H1 (cell line): ENCODE results near the gene ACOT12. TPM values are rescaled to one million over a fixed set of nuclear protein-coding genes. Genes with fewer than 3 reads are reported as not detected.
A peak's percentile ranks its signal among the peaks of the same experiment; 100 is the strongest.

Source experiments
- CTCF ChIA-PET: fragments of 300-600 bp; sonication (Branson Sonifier 250); formaldehyde crosslinking; loops from one replicate; lab custom pipeline; 2021; ENCODE audit not compliant: partially characterized antibody; lab: Charles Lee
- POLR2A ChIA-PET: fragments of 300-600 bp; sonication (Branson Sonifier 250); formaldehyde crosslinking; loops from one replicate; lab custom pipeline; 2021; ENCODE audit warnings: inconsistent platforms; ENCODE audit not compliant: partially characterized antibody; lab: Charles Lee
- DNase-seq, 2 experiments: peaks; one replicate each; pipeline versions ENCODE4 v3.0.0 to v3.0.0-alpha.2; 2010 to 2022; ENCODE audit warnings: low spot score in 2 of 2, low read depth in 1 of 2, mixed read lengths in 1 of 2
- FAIRE-seq: peaks from 2 replicates; lab custom pipeline; 2011; peaks lifted over from hg19 to GRCh38; lab: Jason Lieb, UNC
- H2AFZ ChIP-seq: 2 replicates; pipeline ENCODE4 v1.8.1; 2012; ENCODE audit warnings: low read length, inconsistent platforms
- H2AK5ac ChIP-seq: 2 replicates; pipeline ENCODE4 v1.6.1; 2013; ENCODE audit warnings: low read depth, low read length
- H2BK120ac ChIP-seq: replicated peaks from 2 replicates; pipeline ENCODE3; 2013; ENCODE audit warnings: low read depth, low read length, inconsistent platforms
- H2BK12ac ChIP-seq: 2 replicates; pipeline ENCODE4 v1.6.1; 2013; ENCODE audit warnings: low read depth, low read length
- H2BK15ac ChIP-seq: 2 replicates; pipeline ENCODE4 v1.6.1; 2013; ENCODE audit warnings: low read length
- H2BK20ac ChIP-seq: 2 replicates; pipeline ENCODE4 v1.6.1; 2013; ENCODE audit warnings: low read length
- H2BK5ac ChIP-seq: 2 replicates; pipeline ENCODE4 v1.6.1; 2013; ENCODE audit warnings: low read depth, low read length
- H3K14ac ChIP-seq: 2 replicates; pipeline ENCODE4 v1.6.1; 2013; ENCODE audit warnings: inconsistent platforms; ENCODE audit not compliant: insufficient read length
- H3K18ac ChIP-seq: 2 replicates; pipeline ENCODE4 v1.6.1; 2013; ENCODE audit warnings: low read length; ENCODE audit errors: extremely low read depth
- H3K23ac ChIP-seq: 2 replicates; pipeline ENCODE4 v1.6.1; 2013; ENCODE audit warnings: inconsistent platforms; ENCODE audit not compliant: insufficient read length
- H3K23me2 ChIP-seq: 2 replicates; pipeline ENCODE4 v1.6.1; 2013; ENCODE audit warnings: low read depth, low read length
- H3K27ac ChIP-seq: 2 replicates; pipeline ENCODE4 v1.6.1; 2011; ENCODE audit warnings: low read depth, low read length, inconsistent platforms
- H3K27me3 ChIP-seq, 4 experiments: replicated peaks in 1 of 4; 1 replicate in 1 of 4; 2 replicates in 3 of 4; pipeline versions ENCODE4 v1.6.1 to v1.8.1; 2011 to 2013; ENCODE audit warnings: low read length in 3 of 4, mild to moderate bottlenecking in 3 of 4, inconsistent platforms in 2 of 4, mixed read lengths in 2 of 4, moderate library complexity in 1 of 4; ENCODE audit not compliant: control insufficient read depth in 3 of 4, insufficient read depth in 3 of 4; ENCODE audit errors: extremely low read depth in 1 of 4
- H3K36me3 ChIP-seq, 4 experiments: 2 replicates each; pipeline versions ENCODE4 v1.6.1 to v1.8.1; 2011 to 2013; ENCODE audit warnings: mild to moderate bottlenecking in 4 of 4, low read length in 3 of 4, moderate library complexity in 2 of 4, control low read depth in 1 of 4, inconsistent platforms in 1 of 4; ENCODE audit not compliant: insufficient read depth in 4 of 4, control insufficient read depth in 2 of 4
- H3K4ac ChIP-seq: replicated peaks from 2 replicates; pipeline ENCODE3; 2013; ENCODE audit warnings: low read length, low read depth, mixed read lengths, inconsistent platforms; ENCODE audit not compliant: insufficient read length
- H3K4me1 ChIP-seq, 4 experiments: replicated peaks in 1 of 4; 1 replicate in 1 of 4; 2 replicates in 3 of 4; pipeline versions ENCODE4 v1.6.1 to v1.8.1; 2011 to 2013; ENCODE audit warnings: low read length in 3 of 4, inconsistent platforms in 2 of 4, mixed read lengths in 1 of 4; ENCODE audit not compliant: insufficient read depth in 4 of 4, control insufficient read depth in 3 of 4
- H3K4me2 ChIP-seq, 2 experiments: 2 replicates each; pipeline versions ENCODE4 v1.6.1 to v1.8.1; 2011 to 2013; ENCODE audit warnings: low read depth in 2 of 2, low read length in 2 of 2, control low read depth in 1 of 2, inconsistent platforms in 1 of 2, mild to moderate bottlenecking in 1 of 2; ENCODE audit not compliant: insufficient read depth in 1 of 2
- H3K4me3 ChIP-seq, 4 experiments: fragments of 200-600, 300-600 bp in 1 of 4; sonication (generic), shearing (Covaris generic), sonication (Bioruptor Twin) in 1 of 4; 2 replicates each; pipeline versions ENCODE4 v1.5.1 to v1.8.1; 2011 to 2016; ENCODE audit warnings: low read length in 4 of 4, low read depth in 3 of 4, control low read depth in 2 of 4, inconsistent platforms in 2 of 4, mild to moderate bottlenecking in 2 of 4, mixed read lengths in 1 of 4, moderate library complexity in 1 of 4; ENCODE audit not compliant: insufficient read depth in 2 of 4; ENCODE audit errors: extremely low read depth in 1 of 4
- H3K56ac ChIP-seq: replicated peaks from 2 replicates; pipeline ENCODE3; 2013; ENCODE audit warnings: low read depth, mild to moderate bottlenecking, mixed read lengths, low read length, inconsistent platforms; ENCODE audit not compliant: insufficient read length
- H3K79me1 ChIP-seq: 2 replicates; pipeline ENCODE4 v1.6.1; 2013; ENCODE audit warnings: low read depth, low read length, control low read depth
- H3K79me2 ChIP-seq, 2 experiments: 2 replicates each; pipeline versions ENCODE4 v1.6.1 to v1.8.1; 2012 to 2013; ENCODE audit warnings: low read length in 2 of 2, mild to moderate bottlenecking in 2 of 2, inconsistent platforms in 1 of 2; ENCODE audit not compliant: insufficient read depth in 2 of 2, control insufficient read depth in 1 of 2
- H3K9ac ChIP-seq, 4 experiments: replicated peaks in 1 of 4; 1 replicate in 1 of 4; 2 replicates in 3 of 4; pipeline versions ENCODE4 v1.6.1 to v1.8.1; 2011 to 2013; ENCODE audit warnings: low read depth in 3 of 4, low read length in 3 of 4, control low read depth in 2 of 4, mild to moderate bottlenecking in 2 of 4, moderate library complexity in 2 of 4, inconsistent platforms in 1 of 4; ENCODE audit errors: extremely low read depth in 1 of 4
- H3K9me3 ChIP-seq, 2 experiments: 2 replicates each; pipeline versions ENCODE4 v1.6.1 to v1.8.1; 2012 to 2013; ENCODE audit warnings: mild to moderate bottlenecking in 2 of 2, moderate library complexity in 2 of 2, control low read depth in 1 of 2, inconsistent platforms in 1 of 2, low read depth in 1 of 2, low read length in 1 of 2, mixed read lengths in 1 of 2; ENCODE audit not compliant: insufficient read depth in 2 of 2
- H4K20me1 ChIP-seq, 2 experiments: replicated peaks in 1 of 2; 2 replicates each; pipeline versions ENCODE3 to v1.8.1; 2011 to 2013; ENCODE audit warnings: inconsistent platforms in 2 of 2, low read length in 2 of 2, mild to moderate bottlenecking in 1 of 2; ENCODE audit not compliant: insufficient read depth in 2 of 2, control insufficient read depth in 1 of 2
- H4K5ac ChIP-seq: 2 replicates; pipeline ENCODE4 v1.6.1; 2013; ENCODE audit warnings: low read length, low read depth, mixed read lengths, inconsistent platforms; ENCODE audit not compliant: insufficient read length
- H4K8ac ChIP-seq: 2 replicates; pipeline ENCODE4 v1.8.0; 2013; ENCODE audit warnings: mild to moderate bottlenecking, moderate library complexity, low read length, inconsistent platforms; ENCODE audit not compliant: insufficient read depth; ENCODE audit errors: extremely low read depth
- H4K91ac ChIP-seq: replicated peaks from 2 replicates; pipeline ENCODE3; 2013; ENCODE audit warnings: low read length, mixed read lengths, inconsistent platforms; ENCODE audit not compliant: insufficient read length
- EGR1 ChIP-seq: IDR thresholded peaks from 2 replicates; pipeline ENCODE4 v1.6.1; 2011; ENCODE audit warnings: low read depth, low read length, borderline replicate concordance
- EZH2 ChIP-seq: fragments of 200-600 bp; sonication (generic); IDR thresholded peaks from 2 replicates; pipeline ENCODE4 v1.7.1; 2012; ENCODE audit warnings: low read depth, mild to moderate bottlenecking, moderate library complexity, low read length, inconsistent platforms; ENCODE audit not compliant: severe bottlenecking
- GABPA ChIP-seq: IDR thresholded peaks from 2 replicates; pipeline ENCODE4 v1.6.1; 2011; ENCODE audit warnings: mild to moderate bottlenecking, low read length, moderate library complexity, borderline replicate concordance; ENCODE audit not compliant: insufficient read depth
- NRF1 ChIP-seq: IDR thresholded peaks from 2 replicates; pipeline ENCODE4 v1.6.1; 2011; ENCODE audit warnings: mild to moderate bottlenecking, low read depth, low read length, improper control_type of control experiment
- SUZ12 ChIP-seq: fragments of 200-600 bp; sonication (generic); IDR thresholded peaks from 2 replicates; pipeline ENCODE4 v1.6.1; 2012; ENCODE audit warnings: mild to moderate bottlenecking, inconsistent platforms, low read length, moderate library complexity, mixed read lengths
- TAF1 ChIP-seq: IDR thresholded peaks from 2 replicates; pipeline ENCODE4 v1.6.1; 2011; ENCODE audit warnings: mild to moderate bottlenecking, low read depth, low read length
- YY1 ChIP-seq: IDR thresholded peaks from 2 replicates; pipeline ENCODE4 v1.6.1; 2011; ENCODE audit warnings: low read depth, mild to moderate bottlenecking, low read length
- ZNF274 ChIP-seq: IDR thresholded peaks from 2 replicates; pipeline ENCODE4 v1.7.0; 2012; ENCODE audit warnings: low read length, borderline replicate concordance; ENCODE audit errors: extremely low read depth
- WGBS, 2 experiments: shearing (Covaris generic) in 1 of 2; methylation state at CpG; one replicate each; pipeline versions ENCODE4 v1.1.6 to v1.1.7; 2013 to 2015; ENCODE audit warnings: low lambda C conversion rate in 2 of 2, mixed read lengths in 2 of 2, inconsistent platforms in 1 of 2, low coverage in 1 of 2, missing lambda C conversion rate in 1 of 2; ENCODE audit not compliant: insufficient replicate concordance in 2 of 2, insufficient coverage in 1 of 2, insufficient read length in 1 of 2; ENCODE audit errors: extremely low coverage in 1 of 2, missing lambda C conversion rate in 1 of 2; 5-methylcytosine and 5-hydroxymethylcytosine counted together
- polyA plus RNA-seq, 7 experiments: library from polyadenylated mRNA; depleted of rRNA in 3 of 7; stranded (reverse) in 5 of 7; unstranded in 2 of 7; fragments of >200 nt in 5 of 7; fragments of 200-250 nt in 2 of 7; gene quantifications; 1 replicate in 5 of 7; 2 replicates in 1 of 7; 4 replicates in 1 of 7; pipeline versions ENCODE4 v1.2.1 to v1.2.3, GENCODE V29; 2011 to 2013; ENCODE audit warnings: missing spikeins in 2 of 7, mixed read lengths in 2 of 7
- total RNA-seq: library from RNA; stranded (reverse); fragmentation: NEBNext Ultra II Directional; extraction: Animal tissue kit (Norgen Biotek cat#: 25700); gene quantifications from 2 replicates; pipeline ENCODE4 v1.2.1, GENCODE V29; 2021

ACOT12 gene
- total and polyA plus RNA-seq, 2 of the 8 experiments (the other 6 are each of a cell fraction or from before 2014, with no cell fraction given): 0.29 TPM; not detected in 1

DNA sequence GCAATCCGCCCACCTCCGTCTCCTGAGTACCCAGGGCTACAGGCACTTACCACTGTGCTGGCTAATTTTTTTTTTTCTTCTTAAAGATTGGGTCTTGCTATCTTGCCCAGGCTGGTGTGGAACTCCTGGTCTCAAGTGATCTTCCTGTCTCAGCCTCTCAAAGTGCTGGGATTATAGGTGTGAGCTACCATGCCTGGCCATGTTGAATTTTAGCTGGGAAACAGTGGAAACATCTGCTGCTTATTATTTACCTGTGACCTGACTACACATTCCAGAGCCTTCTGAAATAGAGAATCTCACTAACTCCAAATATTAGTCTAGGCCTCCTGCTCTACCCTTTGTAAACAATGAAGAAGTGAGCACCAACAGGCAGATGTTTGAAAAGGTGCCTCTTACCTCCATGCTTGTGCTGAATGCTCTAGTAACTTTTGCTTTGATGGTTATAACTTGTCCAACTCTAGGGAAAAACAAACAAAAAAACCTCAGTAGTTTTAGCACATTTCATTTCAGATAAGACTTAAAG, 22.5 kb downstream of the ACOT12 start:
- no peaks in the 10 kb centered on the region for H3K27me3 ChIP-seq
- no peak overlapping the region for H2BK12ac ChIP-seq
- FAIRE-seq (peak; percentile 42), DNase-seq (no peak)
- TF ChIP-seq SUZ12: no peak
- TF ChIP-seq NRF1: no peak
- TF ChIP-seq YY1: no peak
- TF ChIP-seq TAF1: no peak
- TF ChIP-seq EGR1: no peak
- TF ChIP-seq GABPA: no peak
- TF ChIP-seq EZH2: no peak
- no peak for TF ChIP-seq ZNF274
- H3K4me2 ChIP-seq: no peak overlapping the region
- CTCF ChIA-PET: interaction anchor here (0.6 to 0.9 kb wide), 3 partner anchors 8 to 23 kb away, joined by 3 to 4 read pairs (median 3); partner anchors contain the start of gene ACOT12
- no peak overlapping the region for H3K4me3 ChIP-seq
- H3K79me2 ChIP-seq: no peaks in the 10 kb centered on the region
- no peak overlapping the region for H3K9ac ChIP-seq
- H2BK20ac ChIP-seq: no peak overlapping the region
- no peaks in the 10 kb centered on the region for H3K79me1 ChIP-seq
- no peak overlapping the region for H2BK5ac ChIP-seq
- H2AFZ ChIP-seq: no peak overlapping the region
- H3K36me3 ChIP-seq: no peaks in the 10 kb centered on the region
- no peak overlapping the region for H3K14ac ChIP-seq
- no peak overlapping the region for H3K23ac ChIP-seq
- no peak overlapping the region for H2BK120ac ChIP-seq
- no peaks in the 10 kb centered on the region for H3K23me2 ChIP-seq
- H4K8ac ChIP-seq: no peak overlapping the region
- H3K9me3 ChIP-seq: no peaks in the 10 kb centered on the region
- no peak overlapping the region for H4K91ac ChIP-seq
- H4K5ac ChIP-seq: no peak overlapping the region
- H4K20me1 ChIP-seq: no peaks in the 10 kb centered on the region
- H3K18ac ChIP-seq: no peak overlapping the region
- no peak overlapping the region for H3K4ac ChIP-seq
- 69% methylated on average over 2 of the region's 2 CpGs; no CpG with 5 or more reads in 1 of the 2 experiments for WGBS, 2 experiments
- no peak overlapping the region for H2BK15ac ChIP-seq
- H2AK5ac ChIP-seq: no peak overlapping the region
- H3K56ac ChIP-seq: no peak overlapping the region
- POLR2A ChIA-PET: interaction anchor here (1.0 kb wide), 1 partner anchor 18 kb away, joined by 3 read pairs; no protein-coding TSS in a partner anchor
- H3K4me1 ChIP-seq: no peaks in the 10 kb centered on the region
- H3K27ac ChIP-seq: no peak overlapping the region
